GM19452 (cell line): ENCODE measurements around the gene LMBR1.
A peak's percentile ranks its signal among the peaks of the same experiment; 100 is the strongest.
"Not testable (repeated sequence)": the region's sequence is repeated elsewhere in the genome, so short reads cannot be mapped to it uniquely, and the experiment has no call there.

Experiments
- ATAC-seq: cut with Tn5 transposase; IDR thresholded peaks from one replicate; pipeline ENCODE4 v1.9.1; 2021; ENCODE audit not compliant: unreplicated experiment

LMBR1 gene

GRCh38 chr7:156803656-156804055 lies 89.3 kb downstream of the LMBR1 start:
- not testable (repeated sequence) for ATAC-seq

- no peak for ATAC-seq
These were observed 90.8 kb downstream of the LMBR1 start for GRCh38 chr7:156802214-156802613.

- ATAC-seq: no peak
These were observed 97.6 kb downstream of the LMBR1 start for GRCh38 chr7:156795415-156795814.

- ATAC-seq: no peak
These were observed 99.6 kb downstream of the LMBR1 start for GRCh38 chr7:156793334-156793733.

GRCh38 chr7:156792611-156793010 lies 100.4 kb downstream of the LMBR1 start:
- ATAC-seq: no peak

GRCh38 chr7:156791241-156791640 lies 101.7 kb downstream of the LMBR1 start:
- ATAC-seq: no peak

- no peak for ATAC-seq
These were observed 102.7 kb downstream of the LMBR1 start for GRCh38 chr7:156790264-156790663.

GRCh38 chr7:156785998-156786543 lies 106.9 kb downstream of the LMBR1 start:
- ATAC-seq: no peak

- no peak for ATAC-seq
These were observed 109.1 kb downstream of the LMBR1 start for GRCh38 chr7:156783864-156784263.

- no peak for ATAC-seq
These were observed 111.0 kb downstream of the LMBR1 start for GRCh38 chr7:156781972-156782371.

GRCh38 chr7:156780724-156781455 lies 112.1 kb downstream of the LMBR1 start:
- ATAC-seq: peak; percentile 93

- ATAC-seq: no peak
These were observed 114.3 kb downstream of the LMBR1 start for GRCh38 chr7:156778668-156779067.

GRCh38 chr7:156778201-156778600 lies 114.8 kb downstream of the LMBR1 start:
- ATAC-seq: no peak

GRCh38 chr7:156777364-156778069 lies 115.5 kb downstream of the LMBR1 start:
- no peak for ATAC-seq

GRCh38 chr7:156776527-156776926 lies 116.5 kb downstream of the LMBR1 start:
- ATAC-seq: no peak

- ATAC-seq: peak; percentile 50
These were observed 119.0 kb downstream of the LMBR1 start for GRCh38 chr7:156773966-156774365.

- ATAC-seq: no peak
These were observed 120.3 kb downstream of the LMBR1 start for GRCh38 chr7:156772725-156773124.

- ATAC-seq: no peak
These were observed 124.1 kb downstream of the LMBR1 start for GRCh38 chr7:156768698-156769472.

- ATAC-seq: no peak
These were observed 126.3 kb downstream of the LMBR1 start for GRCh38 chr7:156766666-156767065.

GRCh38 chr7:156765901-156766656 lies 126.9 kb downstream of the LMBR1 start:
- ATAC-seq: no peak

- no peak for ATAC-seq
These were observed 128.2 kb downstream of the LMBR1 start for GRCh38 chr7:156764766-156765165.
